Uterus (tissue), 4 donors: ENCODE data around the gene NOX4. TPM values are rescaled to one million over a fixed set of nuclear protein-coding genes. Genes with fewer than 3 reads are reported as not detected.
"Not testable (repeated sequence)": the region's sequence is repeated elsewhere in the genome, so short reads cannot be mapped to it uniquely, and the experiment has no call there.

Experiments used
- DNase-seq, 2 donors: peaks; one replicate each; pipeline ENCODE4 v3.0.0-alpha.2; 2019 to 2020
- H3K27ac ChIP-seq, 2 donors: fragments of 200-600 bp; sonication (generic); 1 replicate in 1 of 2; 2 replicates in 1 of 2; pipeline ENCODE4 v1.5.1; 2016 to 2018
- H3K27me3 ChIP-seq, 2 donors: fragments of 200-600 bp; sonication (generic); one replicate each; pipeline ENCODE4 v1.5.1; 2018 to 2019; ENCODE audit warnings: control low read depth in 1 of 2
- H3K36me3 ChIP-seq, 2 donors: fragments of 200-600 bp; sonication (generic); one replicate each; pipeline ENCODE4 v1.5.1; 2019; ENCODE audit warnings: control low read depth in 1 of 2
- H3K4me1 ChIP-seq, 2 donors: fragments of 200-600 bp; sonication (generic); one replicate each; pipeline ENCODE4 v1.5.1; 2018 to 2019; ENCODE audit warnings: control low read depth in 1 of 2
- H3K4me3 ChIP-seq, 2 donors: fragments of 200-600 bp; sonication (generic); 1 replicate in 1 of 2; 2 replicates in 1 of 2; pipeline ENCODE4 v1.5.1; 2018 to 2019; ENCODE audit warnings: mild to moderate bottlenecking in 1 of 2
- H3K9me3 ChIP-seq, 2 donors: fragments of 200-600 bp; sonication (generic); one replicate each; pipeline ENCODE4 v1.5.1; 2019; ENCODE audit warnings: control low read depth in 1 of 2
- CTCF ChIP-seq, 4 experiments: fragments of 200-600 bp in 2 of 4; fragments of 450-650 bp in 2 of 4; sonication (generic) in 2 of 4; IDR thresholded peaks; one replicate each; pipeline ENCODE4 v1.5.1; 2016 to 2019; ENCODE audit warnings: antibody characterized with exemption in 4 of 4, mild to moderate bottlenecking in 2 of 4, moderate library complexity in 1 of 4
- POLR2A ChIP-seq, 2 donors: fragments of 450-650 bp; IDR thresholded peaks; one replicate each; pipeline ENCODE4 v1.6.1; 2016; ENCODE audit warnings: antibody characterized with exemption in 2 of 2, mild to moderate bottlenecking in 1 of 2, moderate library complexity in 1 of 2
- intact Hi-C: fragments of 100-400 bp; cut with DNase I; formaldehyde crosslinking; loops from one replicate; pipeline ENCODE4 v1.15.1; 2023; ENCODE audit warnings: low total_unique reads
- total RNA-seq, 4 donors: library from RNA; depleted of rRNA in 3 of 4; stranded (reverse); fragments of >200 nt in 3 of 4; gene quantifications; one replicate each; pipeline versions ENCODE4 v1.1.0 to v1.2.4, GENCODE V29; 2014 to 2023
- donor health status: DM: yes; HTN: yes; CAD: no.

Gene NOX4
- total RNA-seq, 4 donors from 2014 or later: 12.3 to 58.4 (median 27.9) TPM

GRCh38 chr11:89293965-89294679 lies 197.1 kb downstream of the NOX4 start:
- TF ChIP-seq POLR2A (IDR thresholded peaks at IDR 0.05) (no peak), CTCF (IDR thresholded peaks at IDR 0.05) (no peak)
- no peaks in the 10 kb centered on the region for H3K9me3 ChIP-seq
- intact Hi-C loops: no loop called here
- no peaks in the 10 kb centered on the region for H3K4me1 ChIP-seq
- no peak for DNase-seq
- H3K27ac ChIP-seq: no peak overlapping the region
- no peak overlapping the region for H3K4me3 ChIP-seq
- no peaks in the 10 kb centered on the region for H3K27me3 ChIP-seq
- no peaks in the 10 kb centered on the region for H3K36me3 ChIP-seq

GRCh38 chr11:89288004-89288403 lies 203.2 kb downstream of the NOX4 start:
- H3K4me3 ChIP-seq, intact Hi-C loops, H3K36me3 ChIP-seq, H3K4me1 ChIP-seq, DNase-seq, H3K9me3 ChIP-seq, H3K27ac ChIP-seq, H3K27me3 ChIP-seq: not testable (repeated sequence)

- DNase-seq, H3K9me3 ChIP-seq, H3K4me1 ChIP-seq, H3K27me3 ChIP-seq, H3K27ac ChIP-seq, H3K4me3 ChIP-seq, intact Hi-C loops, H3K36me3 ChIP-seq: not testable (repeated sequence)
These were observed 204.6 kb downstream of the NOX4 start for GRCh38 chr11:89286601-89287000.

GRCh38 chr11:89281032-89281677 lies 210.0 kb downstream of the NOX4 start:
- H3K9me3 ChIP-seq, H3K4me1 ChIP-seq, H3K27me3 ChIP-seq, H3K27ac ChIP-seq, DNase-seq, H3K4me3 ChIP-seq, H3K36me3 ChIP-seq, intact Hi-C loops: not testable (repeated sequence)

GRCh38 chr11:89279176-89279575 lies 212.0 kb downstream of the NOX4 start:
- H3K4me3 ChIP-seq: no peak overlapping the region
- H3K27me3 ChIP-seq: no peaks in the 10 kb centered on the region
- peak in 1 of 2 donors; percentile 19 for DNase-seq
- H3K9me3 ChIP-seq: no peaks in the 10 kb centered on the region
- TF ChIP-seq CTCF (IDR thresholded peaks at IDR 0.05) (no peak), POLR2A (IDR thresholded peaks at IDR 0.05) (no peak)
- H3K4me1 ChIP-seq: peaks cover 0 to 9% of the 10 kb centered on the region in 2 donors
- intact Hi-C loops: no loop called here
- no peaks in the 10 kb centered on the region for H3K36me3 ChIP-seq
- no peak overlapping the region for H3K27ac ChIP-seq

GRCh38 chr11:89275966-89276365 lies 215.2 kb downstream of the NOX4 start:
- TF ChIP-seq CTCF (IDR thresholded peaks at IDR 0.05) (no peak), POLR2A (IDR thresholded peaks at IDR 0.05) (no peak)
- intact Hi-C loops: no loop called here
- Histone ChIP-seq H3K36me3 (no peaks in the 10 kb centered on the region), H3K4me1 (peaks cover 0 to 9% of the 10 kb centered on the region in 2 donors), H3K4me3 (no peak overlapping the region), H3K9me3 (no peaks in the 10 kb centered on the region), H3K27me3 (no peaks in the 10 kb centered on the region), H3K27ac (peak overlapping the region in 1 of 2 donors; percentile 15)
- no peak for DNase-seq

Other genes with a start within 250 kb of the NOX4 start
- not detected for gene TRIM77, start 218.9 kb upstream of the NOX4 start, total RNA-seq